Smooth muscle cell (in vitro differentiated cells): ENCODE data around the gene SLIRP. TPM values are rescaled to one million over a fixed set of nuclear protein-coding genes. Genes with fewer than 3 reads are reported as not detected.
A peak's percentile ranks its signal among the peaks of the same experiment; 100 is the strongest.

Experiments used
- DNase-seq: peaks from one replicate; lab custom pipeline; 2025; ENCODE audit not compliant: unreplicated experiment; lab: John Stamatoyannopoulos, UW
- H2AFZ ChIP-seq: fragments of 200-600 bp; sonication (generic); 2 replicates; pipeline ENCODE4 v1.6.0; 2016; ENCODE audit warnings: antibody characterized with exemption, low read depth, mild to moderate bottlenecking
- H3F3A ChIP-seq: fragments of 200-600 bp; sonication (generic); 2 replicates; pipeline ENCODE4 v1.6.0; 2017; ENCODE audit warnings: antibody characterized with exemption, low read depth
- H3K27ac ChIP-seq: fragments of 200-600 bp; sonication (generic); 2 replicates; pipeline ENCODE4 v1.5.1; 2016; ENCODE audit warnings: low read depth, mild to moderate bottlenecking
- H3K27me3 ChIP-seq: fragments of 200-600 bp; sonication (generic); 2 replicates; pipeline ENCODE4 v1.6.1; 2016; ENCODE audit warnings: low read depth, mild to moderate bottlenecking
- H3K36me3 ChIP-seq: fragments of 200-600 bp; sonication (generic); 2 replicates; pipeline ENCODE4 v1.5.1; 2016; ENCODE audit warnings: low read depth
- H3K4me1 ChIP-seq: fragments of 200-600 bp; sonication (generic); 2 replicates; pipeline ENCODE4 v1.5.1; 2016; ENCODE audit warnings: low read depth
- H3K4me2 ChIP-seq: fragments of 200-600 bp; sonication (generic); 2 replicates; pipeline ENCODE4 v1.6.0; 2016; ENCODE audit warnings: mild to moderate bottlenecking
- H3K4me3 ChIP-seq: fragments of 200-600 bp; sonication (generic); 2 replicates; pipeline ENCODE4 v1.5.1; 2016; ENCODE audit warnings: mild to moderate bottlenecking
- H3K79me2 ChIP-seq: fragments of 200-600 bp; sonication (generic); 2 replicates; pipeline ENCODE4 v1.6.0; 2016; ENCODE audit warnings: low read depth, mild to moderate bottlenecking
- H3K9ac ChIP-seq: fragments of 200-600 bp; sonication (generic); 2 replicates; pipeline ENCODE4 v1.6.0; 2016; ENCODE audit warnings: low read depth
- H3K9me3 ChIP-seq: fragments of 200-600 bp; sonication (generic); replicated peaks from 2 replicates; pipeline ENCODE4 v1.5.1; 2016; ENCODE audit warnings: low read depth
- H4K20me1 ChIP-seq: fragments of 200-600 bp; sonication (generic); 2 replicates; pipeline ENCODE4 v1.6.0; 2016; ENCODE audit warnings: low read depth
- CTCF ChIP-seq: fragments of 200-600 bp; sonication (generic); IDR thresholded peaks from 2 replicates; pipeline ENCODE4 v1.5.1; 2017; ENCODE audit warnings: borderline replicate concordance, mild to moderate bottlenecking, antibody characterized with exemption; ENCODE audit not compliant: insufficient read depth, poor library complexity, severe bottlenecking
- WGBS: methylation state at CpG from one replicate; pipeline ENCODE4 v1.1.7; 2016; ENCODE audit warnings: low lambda C conversion rate; 5-methylcytosine and 5-hydroxymethylcytosine counted together
- polyA plus RNA-seq: library from polyadenylated mRNA; unstranded; fragments of >200 nt; fragmentation: Nextera tagmentation; extraction: Ambion mirVana; gene quantifications from 2 replicates; pipeline ENCODE4 v1.2.1, GENCODE V29; 2016
- total RNA-seq: library from RNA; depleted of rRNA; stranded (reverse); fragments of >200 nt; gene quantifications from 2 replicates; pipeline ENCODE4 v1.2.3, GENCODE V29; 2014

SLIRP gene
- total and polyA plus RNA-seq, 2 experiments from 2014 or later, result 577 to 735 TPM

- peaks cover 3% of the 10 kb centered on the region for H3K4me1 ChIP-seq
- H3K79me2 ChIP-seq, result no peaks in the 10 kb centered on the region
- H3K9ac ChIP-seq, result no peak overlapping the region
- WGBS, result 76% methylated on average over 6 of the region's 6 CpGs
- H3K27ac ChIP-seq, result peak overlapping the region; percentile 45
- H3K27me3 ChIP-seq, result no peaks in the 10 kb centered on the region
- no peak overlapping the region for H3K4me2 ChIP-seq
- DNase-seq, result no peak
- no peaks in the 10 kb centered on the region for H3K9me3 ChIP-seq
- no peaks in the 10 kb centered on the region for H3F3A ChIP-seq
- no peak overlapping the region for H3K4me3 ChIP-seq
- no peak overlapping the region for H2AFZ ChIP-seq
- H3K36me3 ChIP-seq, result no peaks in the 10 kb centered on the region
- TF ChIP-seq CTCF, result no peak
- H4K20me1 ChIP-seq, result no peaks in the 10 kb centered on the region
These were observed 44.6 kb upstream of the SLIRP start for GRCh38 chr14:77663293-77663692.

GRCh38 chr14:77667331-77667730 lies 40.6 kb upstream of the SLIRP start:
- Histone ChIP-seq H3F3A (no peaks in the 10 kb centered on the region), H3K9me3 (no peaks in the 10 kb centered on the region)

GRCh38 chr14:77673193-77673592 lies 34.7 kb upstream of the SLIRP start:
- H2AFZ ChIP-seq, result no peak overlapping the region
- H3K79me2 ChIP-seq, result no peaks in the 10 kb centered on the region
- H3K4me3 ChIP-seq, result no peak overlapping the region
- no peaks in the 10 kb centered on the region for H3K4me1 ChIP-seq
- H3K9me3 ChIP-seq, result no peaks in the 10 kb centered on the region
- H3K36me3 ChIP-seq, result peaks cover 5% of the 10 kb centered on the region
- TF ChIP-seq CTCF, result no peak
- H3K27me3 ChIP-seq, result no peaks in the 10 kb centered on the region
- no peak overlapping the region for H3K4me2 ChIP-seq
- H3F3A ChIP-seq, result no peaks in the 10 kb centered on the region
- no peak overlapping the region for H3K9ac ChIP-seq
- peak overlapping the region; percentile 11 for H3K27ac ChIP-seq
- no peak for DNase-seq
- no peaks in the 10 kb centered on the region for H4K20me1 ChIP-seq

More at GRCh38 chr14:77667331-77667730, 40.6 kb upstream of the SLIRP start:
- no peak overlapping the region for H3K4me2 ChIP-seq
- peaks cover 1% of the 10 kb centered on the region for H3K4me1 ChIP-seq
- H2AFZ ChIP-seq, result no peak overlapping the region
- H3K4me3 ChIP-seq, result no peak overlapping the region
- no peak for DNase-seq
- no peaks in the 10 kb centered on the region for H3K36me3 ChIP-seq
- H3K79me2 ChIP-seq, result no peaks in the 10 kb centered on the region
- H3K9ac ChIP-seq, result no peak overlapping the region
- no peak for TF ChIP-seq CTCF
- H3K27me3 ChIP-seq, result no peaks in the 10 kb centered on the region
- H4K20me1 ChIP-seq, result no peaks in the 10 kb centered on the region
- no peak overlapping the region for H3K27ac ChIP-seq

GRCh38 chr14:77674931-77675330 lies 33.0 kb upstream of the SLIRP start:
- H3K27ac ChIP-seq, result no peak overlapping the region
- over 99% methylated on average over 8 of the region's 8 CpGs for WGBS

More at GRCh38 chr14:77674931-77675330, 33.0 kb upstream of the SLIRP start:
- Histone ChIP-seq H3F3A (no peaks in the 10 kb centered on the region), H3K36me3 (peaks cover 5% of the 10 kb centered on the region), H3K79me2 (no peaks in the 10 kb centered on the region), H3K4me2 (no peak overlapping the region), H2AFZ (no peak overlapping the region), H3K4me3 (no peak overlapping the region), H3K4me1 (no peaks in the 10 kb centered on the region), H4K20me1 (no peaks in the 10 kb centered on the region), H3K9me3 (no peaks in the 10 kb centered on the region), H3K9ac (no peak overlapping the region), H3K27me3 (no peaks in the 10 kb centered on the region)
- TF ChIP-seq CTCF, result no peak
- no peak for DNase-seq
